Activated naive CD4-positive, alpha-beta T cell treated with anti-CD3 and anti-CD28 coated beads, Interleukin-2, amount 50 U/mL, for 72 hours (primary cell): ENCODE measurements around the gene ZFAND3. TPM values are rescaled to one million over a fixed set of nuclear protein-coding genes. Genes with fewer than 3 reads are reported as not detected.
"Not testable (repeated sequence)": the region's sequence is repeated elsewhere in the genome, so short reads cannot be mapped to it uniquely, and the experiment has no call there.

ENCODE experiments used
- ATAC-seq, 2 donors: fragments of 150-1000 bp; cut with Tn5 transposase; 2 replicates each; pipeline ENCODE4 v1.10.0; 2021; ENCODE audit warnings: mild to moderate bottlenecking in 2 of 2, moderate library complexity in 2 of 2
- DNase-seq, 2 donors: peaks; one replicate each; pipeline ENCODE4 v3.0.0; 2021 to 2022; ENCODE audit warnings: low spot score in 2 of 2
- H3K27ac Mint-ChIP-seq, 2 donors: one replicate each; pipeline ENCODE4 v1.8.0; 2022; ENCODE audit warnings: mild to moderate bottlenecking in 2 of 2, mixed read lengths in 2 of 2
- H3K36me3 Mint-ChIP-seq, 2 donors: one replicate each; pipeline ENCODE4 v1.8.0; 2022; ENCODE audit warnings: mixed read lengths in 2 of 2
- H3K9me3 Mint-ChIP-seq, 2 donors: one replicate each; pipeline ENCODE4 v1.8.0; 2022; ENCODE audit warnings: mixed read lengths in 2 of 2
- total RNA-seq, 2 donors: library from RNA; stranded (reverse); gene quantifications; one replicate each; pipeline ENCODE4 v1.2.3, GENCODE V29; 2022

ZFAND3 gene
- total RNA-seq, 2 donors from 2014 or later: 34.1 to 37.2 TPM

GRCh38 chr6:37893257-37893656 lies 73.7 kb downstream of the ZFAND3 start:
- peaks cover 4% of the 10 kb centered on the region in 2 donors for H3K9me3 Mint-ChIP-seq
- no peak overlapping the region for H3K27ac Mint-ChIP-seq
- ATAC-seq (no peak), DNase-seq (no peak)
- peaks cover 11 to 12% of the 10 kb centered on the region in 2 donors for H3K36me3 Mint-ChIP-seq

DNA sequence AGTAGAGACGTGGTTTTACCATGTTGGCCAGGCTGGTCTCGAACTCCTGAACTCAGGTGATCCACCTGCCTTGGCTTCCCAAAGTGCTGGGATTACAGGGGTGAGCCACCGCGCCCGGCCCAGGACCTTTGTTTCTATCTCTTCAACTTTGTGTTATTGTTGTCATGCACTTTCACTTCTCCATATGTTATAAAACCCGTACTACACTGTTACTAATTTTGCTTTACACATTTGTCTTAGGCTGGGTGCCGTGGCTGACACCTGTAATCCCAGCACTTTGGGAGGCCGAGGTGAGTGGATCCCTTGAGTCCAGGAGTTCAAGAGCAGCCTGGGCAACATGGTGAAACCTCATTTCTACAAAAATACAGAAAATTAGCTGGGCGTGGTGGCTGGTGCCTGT lies 74.2 kb downstream of the ZFAND3 start:
- ATAC-seq, H3K9me3 Mint-ChIP-seq, H3K27ac Mint-ChIP-seq, DNase-seq: not testable (repeated sequence)
- H3K36me3 Mint-ChIP-seq: peaks cover 11 to 12% of the 10 kb centered on the region in 2 donors

DNA sequence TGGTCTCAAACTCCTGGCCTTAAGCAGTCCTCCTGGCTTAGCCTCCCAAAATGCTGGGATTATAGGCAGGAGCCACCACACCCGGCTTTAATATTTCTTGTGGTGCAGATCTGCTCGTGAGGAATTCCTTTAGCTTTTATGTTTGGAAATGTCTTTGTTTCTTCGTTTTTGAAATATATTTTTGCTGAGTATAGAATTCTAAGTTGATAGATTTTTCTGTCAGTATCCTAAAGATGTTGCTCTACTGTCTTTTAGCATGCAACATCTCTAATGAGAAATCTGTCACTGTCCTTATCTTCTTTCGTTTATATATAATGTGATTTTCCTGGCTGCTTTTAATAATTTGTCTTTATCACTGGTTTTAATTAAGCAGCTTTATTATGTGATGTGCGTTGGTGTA lies 75.1 kb downstream of the ZFAND3 start:
- H3K27ac Mint-ChIP-seq: no peak overlapping the region
- ATAC-seq: no peak
- H3K36me3 Mint-ChIP-seq: peaks cover 11 to 12% of the 10 kb centered on the region in 2 donors
- H3K9me3 Mint-ChIP-seq: peaks cover 4% of the 10 kb centered on the region in 2 donors
- no peak for DNase-seq

DNA sequence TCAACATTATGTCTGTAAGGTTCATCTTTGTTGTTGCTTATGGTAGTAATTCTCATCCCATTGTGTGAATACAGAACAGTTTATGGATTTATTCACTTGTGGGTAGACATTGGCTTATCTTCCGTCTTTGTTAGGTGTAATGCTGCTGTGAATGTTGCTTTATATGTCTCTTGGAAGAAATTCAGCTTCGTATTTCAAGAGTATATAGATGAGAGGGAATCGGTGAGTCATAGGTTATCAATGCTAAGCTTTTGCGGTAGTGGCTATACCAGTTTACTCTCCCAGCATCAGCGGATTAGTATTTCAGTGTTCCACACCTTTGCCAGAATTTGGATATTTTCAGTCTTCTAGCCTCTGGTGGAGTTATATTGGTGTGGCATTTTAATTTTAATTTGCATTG lies 77.8 kb downstream of the ZFAND3 start:
- DNase-seq (no peak), ATAC-seq (peak; percentile 34 to 48)
- Mint-ChIP-seq H3K36me3 (peaks cover 11 to 12% of the 10 kb centered on the region in 2 donors), H3K9me3 (peaks cover 0 to 4% of the 10 kb centered on the region in 2 donors), H3K27ac (no peak overlapping the region)

DNA sequence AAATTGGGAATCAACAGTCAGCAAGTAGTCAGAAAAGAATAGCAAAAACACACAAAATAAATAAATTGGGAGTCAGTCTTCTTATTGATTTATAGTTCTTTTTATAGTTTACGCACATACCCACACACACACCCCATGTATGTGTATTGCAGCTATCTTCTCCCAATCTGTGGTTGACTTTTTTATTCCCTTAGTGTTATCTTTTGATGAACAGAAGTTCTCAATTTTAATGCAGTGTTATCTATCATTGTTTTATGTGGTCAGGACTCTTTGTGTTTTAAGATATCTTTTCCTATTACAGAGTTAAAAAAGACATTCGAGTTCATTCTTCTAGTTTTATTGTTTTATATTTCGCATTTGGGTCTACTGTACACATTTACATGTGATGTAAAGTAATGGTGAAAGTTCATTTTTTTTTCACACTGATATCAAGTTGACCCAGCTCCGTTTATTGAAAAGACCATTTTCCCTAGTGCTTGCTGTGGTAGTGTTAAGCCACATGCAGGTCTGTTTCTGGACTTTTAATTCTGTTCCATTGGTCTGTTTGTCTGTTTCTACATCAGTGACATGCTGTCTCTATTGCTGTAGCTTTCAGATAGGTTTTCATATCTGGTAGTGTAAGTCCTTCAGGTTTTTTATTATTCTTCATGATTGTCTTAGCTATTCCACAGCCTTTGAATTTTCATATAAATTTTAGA lies 78.4 kb downstream of the ZFAND3 start:
- Mint-ChIP-seq H3K36me3 (peaks cover 11 to 12% of the 10 kb centered on the region in 2 donors), H3K9me3 (peaks cover 0 to 4% of the 10 kb centered on the region in 2 donors), H3K27ac (no peak overlapping the region)
- ATAC-seq: no peak
- no peak for DNase-seq

DNA sequence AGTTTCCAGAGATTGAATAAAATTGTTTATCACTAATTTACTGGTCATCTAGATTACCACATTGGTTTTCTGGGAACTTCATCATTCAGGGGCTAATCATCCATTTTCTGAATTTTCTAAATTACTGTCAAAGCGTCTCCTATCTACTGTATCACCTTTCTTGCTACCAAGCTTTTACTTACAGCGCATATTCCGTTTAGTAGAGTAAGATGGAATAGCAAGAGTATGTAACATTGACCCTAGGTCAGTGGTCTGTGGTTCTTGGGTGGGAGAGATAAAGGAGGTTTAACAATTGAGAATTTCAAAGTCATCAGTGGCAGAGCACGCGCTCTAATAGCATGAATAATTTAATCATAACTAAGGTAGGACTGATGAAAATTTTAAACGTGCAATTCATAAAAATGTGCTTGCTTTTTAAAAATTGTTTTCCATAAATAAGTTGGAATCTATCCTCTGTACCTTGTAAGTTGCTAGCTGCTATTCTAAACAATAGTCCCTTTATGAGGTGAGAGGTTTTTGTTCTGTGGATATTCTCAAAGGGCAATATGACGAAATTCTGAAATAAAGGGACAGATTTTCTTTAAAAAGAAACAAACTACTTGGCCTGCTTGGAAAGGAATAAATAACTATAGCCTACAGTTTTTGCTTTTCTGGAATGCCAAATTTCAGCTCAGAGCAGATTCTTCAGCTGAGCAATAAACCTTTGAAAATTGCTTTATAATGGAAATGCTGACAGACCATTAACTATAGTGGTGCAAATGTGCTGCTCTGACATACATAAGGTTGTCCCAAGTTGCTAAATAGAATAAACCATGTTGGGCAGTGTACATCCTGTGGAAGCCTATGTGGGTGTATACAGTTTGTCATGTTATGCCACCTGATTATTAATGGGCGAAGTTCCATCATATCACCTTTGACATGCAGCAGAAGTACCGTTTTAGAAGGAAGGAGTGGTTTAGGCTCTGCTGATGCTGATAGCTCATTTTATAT lies 84.1 kb downstream of the ZFAND3 start:
- Mint-ChIP-seq H3K36me3 (no peaks in the 10 kb centered on the region), H3K9me3 (no peaks in the 10 kb centered on the region), H3K27ac (no peak overlapping the region)
- ATAC-seq (no peak), DNase-seq (no peak)

DNA sequence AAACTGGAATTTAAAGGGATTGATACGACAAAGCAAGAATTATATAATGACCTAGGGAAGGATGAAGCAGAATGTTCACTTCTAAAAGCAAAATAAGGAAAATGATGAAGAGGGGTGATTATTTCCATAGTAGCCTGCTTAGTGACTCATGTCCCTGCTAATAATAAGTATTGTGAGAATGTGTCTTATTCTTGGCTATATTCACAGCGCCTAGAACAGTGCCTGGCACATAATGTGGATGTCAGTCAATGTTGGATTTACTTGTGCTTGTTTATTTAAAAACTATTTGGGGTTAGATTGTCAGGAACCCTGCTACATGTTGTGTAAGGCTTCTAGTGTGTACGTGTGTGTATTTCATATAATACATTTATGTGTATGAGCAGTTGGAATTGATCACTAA lies 85.1 kb downstream of the ZFAND3 start:
- ATAC-seq (no peak), DNase-seq (no peak)
- H3K36me3 Mint-ChIP-seq: no peaks in the 10 kb centered on the region
- no peak overlapping the region for H3K27ac Mint-ChIP-seq
- H3K9me3 Mint-ChIP-seq: no peaks in the 10 kb centered on the region

DNA sequence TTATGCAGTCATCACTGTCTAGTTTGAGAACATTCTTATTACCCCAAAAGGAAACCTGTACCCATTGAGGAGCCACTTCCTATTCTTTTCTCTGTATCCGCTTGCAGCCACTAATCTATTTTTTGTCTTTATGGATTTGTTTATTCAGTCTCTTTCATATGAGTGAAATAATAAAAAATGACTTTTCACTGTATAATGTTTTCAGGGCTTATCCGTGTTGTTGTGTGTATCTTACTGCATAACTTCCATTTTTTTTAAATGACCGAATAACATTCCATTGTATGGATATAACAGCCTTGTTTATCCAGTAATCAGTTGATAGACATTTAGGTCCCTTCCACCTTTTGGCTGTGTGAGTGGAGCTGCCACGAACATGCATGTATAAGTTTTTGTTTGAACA lies 86.6 kb downstream of the ZFAND3 start:
- Mint-ChIP-seq H3K9me3 (no peaks in the 10 kb centered on the region), H3K36me3 (no peaks in the 10 kb centered on the region), H3K27ac (no peak overlapping the region)
- DNase-seq (no peak), ATAC-seq (no peak)

DNA sequence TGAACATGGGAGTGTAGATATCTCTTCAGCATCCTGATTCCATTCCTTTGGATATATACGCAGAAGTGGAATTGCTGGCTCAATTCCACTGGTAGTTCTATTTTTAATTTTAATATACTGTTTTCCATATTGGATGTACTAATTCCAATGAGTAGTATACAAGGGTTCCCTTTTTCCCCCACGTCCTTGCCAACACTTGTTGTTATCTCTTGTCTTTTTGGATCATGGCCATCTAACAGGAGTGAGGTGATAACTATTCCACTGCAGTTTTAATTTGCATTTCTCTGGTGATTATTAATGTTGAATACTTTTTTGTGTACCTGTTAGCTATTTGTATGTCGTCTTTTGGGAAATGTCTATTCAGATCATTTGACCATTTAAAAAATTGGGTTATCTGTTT lies 91.5 kb downstream of the ZFAND3 start:
- H3K9me3 Mint-ChIP-seq: no peaks in the 10 kb centered on the region
- ATAC-seq (no peak), DNase-seq (no peak)
- no peak overlapping the region for H3K27ac Mint-ChIP-seq
- no peaks in the 10 kb centered on the region for H3K36me3 Mint-ChIP-seq

DNA sequence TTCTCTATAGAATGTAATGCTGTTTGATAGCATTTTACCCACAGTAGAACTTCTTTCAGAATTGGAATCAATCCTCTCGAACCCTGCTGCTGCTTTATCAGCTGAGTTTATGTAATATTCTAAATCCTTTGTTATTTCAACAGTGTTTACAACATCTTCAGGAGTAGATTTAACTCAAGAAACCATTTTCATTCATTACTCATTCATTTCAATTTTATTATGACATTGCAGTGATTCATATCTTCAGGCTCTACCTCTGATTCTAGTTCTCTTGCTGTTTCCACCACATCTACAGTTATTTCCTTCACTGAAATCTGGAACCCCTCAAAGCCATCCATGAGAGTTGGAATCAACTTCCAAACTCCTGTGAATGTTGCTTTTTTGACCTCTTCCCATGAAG lies 93.7 kb downstream of the ZFAND3 start:
- ATAC-seq (peak; percentile 52 to 72), DNase-seq (no peak)
- no peak overlapping the region for H3K27ac Mint-ChIP-seq
- no peaks in the 10 kb centered on the region for H3K36me3 Mint-ChIP-seq
- no peaks in the 10 kb centered on the region for H3K9me3 Mint-ChIP-seq

DNA sequence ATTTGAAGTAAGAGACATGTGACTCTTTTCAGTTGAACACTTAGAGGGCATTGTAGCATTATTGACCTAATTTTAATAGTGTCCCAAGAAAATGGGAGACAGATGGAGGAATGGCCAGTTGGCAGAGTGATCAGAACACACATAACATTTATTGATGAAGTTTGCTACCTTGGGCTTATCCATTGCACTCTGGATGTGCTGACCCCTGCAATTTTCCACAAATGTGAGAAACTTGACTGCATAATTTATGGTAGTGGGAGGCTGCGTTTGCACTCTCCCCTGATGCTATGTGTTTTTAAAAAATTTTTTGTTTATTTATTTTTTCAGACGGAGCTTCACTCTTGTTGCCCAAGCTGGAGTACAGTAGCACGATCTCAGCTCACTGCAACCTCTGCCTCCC lies 95.9 kb downstream of the ZFAND3 start:
- Mint-ChIP-seq H3K27ac (no peak overlapping the region), H3K36me3 (no peaks in the 10 kb centered on the region), H3K9me3 (no peaks in the 10 kb centered on the region)
- ATAC-seq (no peak), DNase-seq (no peak)

GRCh38 chr6:37916149-37916548 lies 96.6 kb downstream of the ZFAND3 start:
- DNase-seq: no peak
- ATAC-seq: no peak
- no peak overlapping the region for H3K27ac Mint-ChIP-seq
- H3K36me3 Mint-ChIP-seq: no peaks in the 10 kb centered on the region
- H3K9me3 Mint-ChIP-seq: no peaks in the 10 kb centered on the region

DNA sequence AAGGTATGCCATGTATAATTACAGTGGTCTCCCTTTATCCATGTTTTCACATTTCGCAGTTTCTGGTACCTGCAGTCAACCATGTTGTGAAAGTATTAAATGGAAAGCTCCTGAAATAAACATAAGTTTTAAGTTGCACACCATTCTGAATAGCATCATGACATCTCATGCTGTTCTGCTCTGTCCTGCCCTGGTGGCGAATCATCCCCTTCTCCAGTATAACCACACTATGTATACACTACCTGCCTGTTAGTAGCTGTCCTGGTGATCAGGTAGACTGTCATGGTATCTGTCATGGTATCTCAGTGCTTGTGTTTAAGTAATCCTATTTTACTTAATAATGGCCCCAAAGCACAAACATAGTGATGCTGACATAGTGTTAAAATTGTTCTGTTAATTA lies 97.1 kb downstream of the ZFAND3 start:
- ATAC-seq (peak; percentile 37 to 43), DNase-seq (no peak)
- H3K27ac Mint-ChIP-seq: no peak overlapping the region
- H3K36me3 Mint-ChIP-seq: no peaks in the 10 kb centered on the region
- H3K9me3 Mint-ChIP-seq: no peaks in the 10 kb centered on the region

DNA sequence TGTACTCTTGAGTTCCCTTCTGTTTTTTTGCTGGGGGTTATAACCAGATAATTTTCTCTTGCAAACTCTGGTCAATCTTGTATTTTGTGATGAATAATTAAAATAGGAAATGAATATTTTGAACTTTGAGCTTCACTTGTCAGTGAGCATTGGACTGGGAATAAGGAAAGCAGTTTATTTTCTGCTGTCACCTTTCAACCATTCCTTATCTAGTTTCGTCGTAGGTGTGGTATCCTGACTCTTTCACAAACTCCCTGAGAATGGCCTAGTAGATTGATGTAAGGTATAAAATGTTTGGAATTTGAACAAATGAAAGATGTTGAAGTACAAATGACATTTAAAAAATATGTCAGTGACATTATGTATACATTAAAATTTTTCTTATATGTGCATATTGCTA lies 98.0 kb downstream of the ZFAND3 start:
- Mint-ChIP-seq H3K36me3 (no peaks in the 10 kb centered on the region), H3K9me3 (no peaks in the 10 kb centered on the region)

GRCh38 chr6:37919417-37920157 lies 100.1 kb downstream of the ZFAND3 start:
- Mint-ChIP-seq H3K36me3 (peaks cover 0 to 2% of the 10 kb centered on the region in 2 donors), H3K27ac (no peak overlapping the region), H3K9me3 (peaks cover under 1 to 1% of the 10 kb centered on the region in 2 donors)
- ATAC-seq (no peak), DNase-seq (no peak)

More for the DNA sequence above, 98.0 kb downstream of the ZFAND3 start:
- ATAC-seq (no peak), DNase-seq (no peak)
- H3K27ac Mint-ChIP-seq: no peak overlapping the region

DNA sequence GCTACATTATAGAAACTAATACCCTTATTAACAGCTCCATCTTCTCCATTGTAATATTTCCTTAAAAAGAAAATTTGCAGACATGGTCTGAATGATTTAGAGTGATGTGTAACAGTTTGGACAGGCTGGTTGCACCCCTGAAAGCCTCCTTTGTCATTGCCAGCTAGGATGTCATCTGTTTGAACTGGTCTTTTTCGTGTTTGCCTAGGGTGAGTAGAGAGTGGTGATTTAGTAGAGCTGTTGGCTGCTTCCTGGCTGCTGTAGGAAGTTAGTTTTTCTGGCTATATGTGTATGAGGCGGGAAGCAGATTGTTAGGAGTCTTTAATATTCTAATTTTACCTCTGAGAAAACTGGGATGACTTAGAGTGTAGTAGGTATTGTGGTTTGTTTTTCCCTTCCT lies 101.1 kb downstream of the ZFAND3 start:
- H3K27ac Mint-ChIP-seq: no peak overlapping the region
- no peak for ATAC-seq
- no peak for DNase-seq
- peaks cover 0 to 7% of the 10 kb centered on the region in 2 donors for H3K36me3 Mint-ChIP-seq
- H3K9me3 Mint-ChIP-seq: peaks cover 4 to 7% of the 10 kb centered on the region in 2 donors

- Mint-ChIP-seq H3K27ac (no peak overlapping the region), H3K9me3 (peaks cover 4 to 7% of the 10 kb centered on the region in 2 donors), H3K36me3 (peaks cover 0 to 7% of the 10 kb centered on the region in 2 donors)
- ATAC-seq (no peak), DNase-seq (no peak)
Observed at GRCh38 chr6:37922563-37922962, 103.0 kb downstream of the ZFAND3 start.
